Astrocyte of the cerebellum (primary cell): ENCODE measurements around the gene ZSCAN5C.
"Not testable (repeated sequence)": the region's sequence is repeated elsewhere in the genome, so short reads cannot be mapped to it uniquely, and the experiment has no call there.

Experiments used
- DNase-seq: peaks from one replicate; pipeline ENCODE4 v3.0.0-alpha.2; 2011; ENCODE audit warnings: low read depth
- H3K4me3 ChIP-seq: 2 replicates; pipeline ENCODE4 v1.5.1; 2011; ENCODE audit warnings: mild to moderate bottlenecking, low read depth, low read length, moderate library complexity
- in situ Hi-C: cut with HindIII; loops from 2 replicates; pipeline ENCODE4 v1.10.0; 2017; ENCODE audit warnings: low sequenced_read_pairs
- TF ChIP-seq, protein P1 (sequence below): IDR thresholded peaks from 2 replicates; pipeline ENCODE4 v1.5.1; 2012; ENCODE audit warnings: low read length, low read depth, moderate library complexity, mild to moderate bottlenecking; ENCODE audit errors: missing control alignments

ZSCAN5C gene

GRCh38 chr19:56245121-56245740, 43.2 kb downstream of the ZSCAN5C start:
- in situ Hi-C loops, result no loop called here

DNA sequence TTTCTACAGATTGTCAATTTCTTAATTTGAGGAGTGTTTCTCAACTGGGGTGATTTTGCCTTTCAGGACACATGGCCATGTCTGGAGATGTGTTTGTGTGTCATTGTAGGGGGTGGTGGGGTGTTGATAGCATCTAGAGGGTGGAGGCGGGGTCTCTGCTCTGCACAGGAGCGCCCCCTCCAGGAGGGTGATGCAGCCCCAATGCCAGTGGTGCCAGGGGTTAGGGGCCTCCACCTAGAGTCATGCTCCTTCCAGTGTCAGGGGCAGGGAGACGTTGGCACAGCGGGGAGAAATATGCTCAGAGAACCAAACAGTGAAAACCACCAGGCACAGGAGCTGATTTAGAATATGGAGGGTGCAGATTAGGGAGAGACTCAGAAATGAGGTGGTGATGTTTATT, 43.7 kb downstream of the ZSCAN5C start:
- DNase-seq, H3K4me3 ChIP-seq, in situ Hi-C loops: not testable (repeated sequence)

More at GRCh38 chr19:56245121-56245740, 43.2 kb downstream of the ZSCAN5C start:
- H3K4me3 ChIP-seq, result no peak overlapping the region
- DNase-seq, result no peak
- TF ChIP-seq, protein P1, sequence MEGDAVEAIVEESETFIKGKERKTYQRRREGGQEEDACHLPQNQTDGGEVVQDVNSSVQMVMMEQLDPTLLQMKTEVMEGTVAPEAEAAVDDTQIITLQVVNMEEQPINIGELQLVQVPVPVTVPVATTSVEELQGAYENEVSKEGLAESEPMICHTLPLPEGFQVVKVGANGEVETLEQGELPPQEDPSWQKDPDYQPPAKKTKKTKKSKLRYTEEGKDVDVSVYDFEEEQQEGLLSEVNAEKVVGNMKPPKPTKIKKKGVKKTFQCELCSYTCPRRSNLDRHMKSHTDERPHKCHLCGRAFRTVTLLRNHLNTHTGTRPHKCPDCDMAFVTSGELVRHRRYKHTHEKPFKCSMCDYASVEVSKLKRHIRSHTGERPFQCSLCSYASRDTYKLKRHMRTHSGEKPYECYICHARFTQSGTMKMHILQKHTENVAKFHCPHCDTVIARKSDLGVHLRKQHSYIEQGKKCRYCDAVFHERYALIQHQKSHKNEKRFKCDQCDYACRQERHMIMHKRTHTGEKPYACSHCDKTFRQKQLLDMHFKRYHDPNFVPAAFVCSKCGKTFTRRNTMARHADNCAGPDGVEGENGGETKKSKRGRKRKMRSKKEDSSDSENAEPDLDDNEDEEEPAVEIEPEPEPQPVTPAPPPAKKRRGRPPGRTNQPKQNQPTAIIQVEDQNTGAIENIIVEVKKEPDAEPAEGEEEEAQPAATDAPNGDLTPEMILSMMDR, result no peak

DNA sequence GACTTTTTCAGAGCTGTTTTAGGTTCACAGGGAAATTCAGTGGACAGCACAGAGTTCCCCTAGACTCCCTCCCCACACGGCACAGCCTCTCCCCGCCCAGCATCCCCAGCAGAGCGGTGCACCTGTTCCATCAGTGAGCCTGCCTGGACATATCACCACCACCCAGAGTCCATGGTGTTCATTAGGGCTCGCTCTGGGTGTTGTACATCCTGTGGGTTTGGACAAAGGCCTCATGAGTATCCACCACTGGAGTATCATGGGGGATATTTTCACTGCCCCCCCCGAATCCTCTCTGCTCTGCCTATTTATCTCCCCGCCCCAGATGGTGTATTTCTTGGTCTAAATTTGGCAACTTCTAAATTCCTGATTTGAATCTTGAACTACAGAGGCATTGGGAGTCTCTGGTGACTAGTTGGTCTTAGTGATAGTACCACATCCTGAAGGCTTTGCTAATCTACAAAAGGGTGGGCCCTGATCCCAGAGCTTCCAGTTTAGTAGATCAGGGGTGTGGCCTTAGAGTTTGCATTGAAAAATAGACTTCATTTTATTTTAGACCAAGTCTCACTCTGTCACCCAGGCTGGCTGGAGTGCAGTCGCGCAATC, 46.8 kb downstream of the ZSCAN5C start:
- in situ Hi-C loops, H3K4me3 ChIP-seq, DNase-seq: not testable (repeated sequence)

- H3K4me3 ChIP-seq, result no peak overlapping the region
- TF ChIP-seq, protein P1, result peak; percentile 85
- in situ Hi-C loops, result no loop called here
- DNase-seq, result peak; percentile 24
Observed at GRCh38 chr19:56252699-56253422, 50.8 kb downstream of the ZSCAN5C start.

DNA sequence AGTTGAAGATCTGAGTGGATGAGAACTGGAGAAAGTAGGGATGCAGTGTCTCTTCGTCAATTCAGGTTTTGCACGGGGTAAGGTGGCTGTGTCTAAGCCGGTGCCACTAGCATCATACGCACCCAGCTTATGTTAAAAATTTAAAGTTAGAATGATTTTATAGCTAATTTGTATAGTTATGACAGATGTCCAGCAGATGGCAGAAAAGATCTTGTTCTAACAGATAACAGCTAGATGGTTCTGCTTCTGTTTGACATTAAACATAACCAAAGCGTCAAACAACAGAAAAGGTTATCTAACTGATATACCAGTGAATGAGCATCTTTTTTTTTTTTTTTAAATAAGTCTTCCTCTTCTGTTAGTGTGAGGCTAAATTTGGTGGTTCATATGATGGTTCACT, 51.7 kb downstream of the ZSCAN5C start:
- H3K4me3 ChIP-seq, result no peak overlapping the region
- peak; percentile 37 for DNase-seq
- in situ Hi-C loops, result no loop called here
- TF ChIP-seq, protein P1, result peak; percentile 11

DNA sequence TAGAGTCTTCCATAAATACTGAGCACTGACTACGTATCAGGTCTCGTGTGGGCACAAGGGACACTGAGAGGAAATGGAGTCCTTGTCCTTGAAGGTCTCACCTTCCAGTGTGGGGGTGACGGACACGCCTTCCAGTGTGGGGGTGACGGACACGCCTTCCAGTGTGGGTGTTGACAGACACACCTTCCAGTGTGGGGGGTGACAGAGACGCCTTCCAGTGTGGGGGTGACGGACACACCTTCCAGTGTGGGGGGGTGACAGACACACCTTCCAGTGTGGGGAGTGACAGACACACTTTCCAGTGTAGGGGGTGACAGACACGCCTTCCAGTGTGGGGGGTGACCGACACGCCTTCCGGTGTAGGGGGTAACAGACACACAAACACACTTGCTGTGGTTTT, 56.2 kb downstream of the ZSCAN5C start:
- in situ Hi-C loops, result no loop called here
- TF ChIP-seq, protein P1, result no peak
- no peak for DNase-seq
- no peak overlapping the region for H3K4me3 ChIP-seq
